ENCODE data around the gene STK33.

Gene STK33

DNA sequence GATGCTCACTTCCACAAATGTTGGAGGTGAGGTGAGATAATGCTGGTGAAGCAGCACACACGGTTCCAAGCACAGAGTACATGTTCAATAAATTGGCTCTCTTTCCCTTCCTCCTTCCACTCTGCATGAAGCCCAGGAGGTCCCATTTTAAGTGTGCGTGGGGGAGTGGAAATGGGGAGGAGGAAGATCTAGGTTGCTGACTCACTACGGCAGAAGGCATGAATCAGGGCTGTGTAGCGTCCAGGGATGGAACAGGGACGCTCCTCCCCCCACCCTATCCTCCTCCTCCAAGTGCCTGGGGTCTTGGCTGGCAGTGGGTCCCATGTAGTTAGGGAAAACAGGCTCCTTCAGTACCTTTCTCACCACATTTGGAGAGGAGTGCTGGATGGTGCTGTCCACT, 44.3 kb upstream of the STK33 start:
- peaks cover 8% of the 10 kb centered on the region for H3K27me3 Mint-ChIP-seq (ENCODE audit: low read depth)
- H3K27ac Mint-ChIP-seq = no peak overlapping the region
- peaks cover 24% of the 10 kb centered on the region for H3K36me3 Mint-ChIP-seq (ENCODE audit: low read depth)
- H3K4me3 Mint-ChIP-seq = no peak overlapping the region
- peaks cover 7% of the 10 kb centered on the region for H3K4me1 Mint-ChIP-seq
- TF ChIP-seq, protein P1, sequence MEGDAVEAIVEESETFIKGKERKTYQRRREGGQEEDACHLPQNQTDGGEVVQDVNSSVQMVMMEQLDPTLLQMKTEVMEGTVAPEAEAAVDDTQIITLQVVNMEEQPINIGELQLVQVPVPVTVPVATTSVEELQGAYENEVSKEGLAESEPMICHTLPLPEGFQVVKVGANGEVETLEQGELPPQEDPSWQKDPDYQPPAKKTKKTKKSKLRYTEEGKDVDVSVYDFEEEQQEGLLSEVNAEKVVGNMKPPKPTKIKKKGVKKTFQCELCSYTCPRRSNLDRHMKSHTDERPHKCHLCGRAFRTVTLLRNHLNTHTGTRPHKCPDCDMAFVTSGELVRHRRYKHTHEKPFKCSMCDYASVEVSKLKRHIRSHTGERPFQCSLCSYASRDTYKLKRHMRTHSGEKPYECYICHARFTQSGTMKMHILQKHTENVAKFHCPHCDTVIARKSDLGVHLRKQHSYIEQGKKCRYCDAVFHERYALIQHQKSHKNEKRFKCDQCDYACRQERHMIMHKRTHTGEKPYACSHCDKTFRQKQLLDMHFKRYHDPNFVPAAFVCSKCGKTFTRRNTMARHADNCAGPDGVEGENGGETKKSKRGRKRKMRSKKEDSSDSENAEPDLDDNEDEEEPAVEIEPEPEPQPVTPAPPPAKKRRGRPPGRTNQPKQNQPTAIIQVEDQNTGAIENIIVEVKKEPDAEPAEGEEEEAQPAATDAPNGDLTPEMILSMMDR (IDR thresholded peaks at IDR 0.05; ENCODE audit: unreplicated experiment in 3 of 3) = no peak
- peaks cover 5% of the 10 kb centered on the region for H3K9me3 Mint-ChIP-seq

DNA sequence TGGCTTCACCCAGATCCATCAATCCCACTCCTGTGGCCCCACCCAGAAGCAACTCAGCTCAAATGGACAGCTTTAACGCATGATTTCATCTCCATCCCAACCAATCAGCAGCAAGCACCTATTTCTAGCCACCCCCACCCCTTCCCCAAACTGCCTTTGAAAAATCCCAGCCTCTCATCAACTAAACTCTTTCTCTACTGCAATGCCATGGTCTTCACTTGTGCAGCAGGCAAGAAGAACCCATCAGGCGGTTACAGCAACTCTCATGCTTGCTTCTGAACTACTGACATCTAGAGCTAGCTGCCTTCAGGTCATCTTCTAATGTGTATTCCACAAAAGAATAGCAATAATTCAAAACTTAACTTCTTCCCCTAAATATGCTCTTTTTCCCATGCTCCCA, 42.1 kb upstream of the STK33 start:
- peaks cover 6% of the 10 kb centered on the region for H3K4me1 Mint-ChIP-seq
- peaks cover under 1% of the 10 kb centered on the region for H3K27me3 Mint-ChIP-seq (ENCODE audit: low read depth)
- H3K36me3 Mint-ChIP-seq (ENCODE audit: low read depth) = peaks cover 28% of the 10 kb centered on the region
- H3K27ac Mint-ChIP-seq = no peak overlapping the region
- no peak overlapping the region for H3K4me3 Mint-ChIP-seq
- peaks cover 5% of the 10 kb centered on the region for H3K9me3 Mint-ChIP-seq
- TF ChIP-seq, protein P1 (IDR thresholded peaks at IDR 0.05; ENCODE audit: unreplicated experiment in 3 of 3) = no peak

DNA sequence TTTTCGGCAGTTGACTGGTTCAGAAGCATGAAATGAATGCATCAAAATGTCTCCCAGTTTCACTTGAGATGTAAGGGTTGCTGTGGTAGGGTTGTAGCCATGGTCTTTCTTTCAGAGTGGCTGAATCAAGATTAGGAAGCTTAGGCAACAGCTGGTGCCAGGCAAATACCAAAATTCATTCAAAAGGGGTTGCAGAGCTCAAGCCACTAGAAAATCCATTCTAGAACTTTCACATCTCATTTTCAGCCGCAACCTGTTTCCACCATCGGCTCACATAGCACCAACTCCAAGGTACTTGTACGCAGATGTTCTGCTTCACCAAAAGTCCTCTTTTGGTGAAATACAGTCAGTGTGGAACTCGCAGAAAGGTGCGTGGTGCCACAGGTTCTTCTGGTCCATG, 40.5 kb upstream of the STK33 start:
- no peak overlapping the region for H3K27ac Mint-ChIP-seq
- H3K27me3 Mint-ChIP-seq (ENCODE audit: low read depth) = no peaks in the 10 kb centered on the region
- peaks cover 28% of the 10 kb centered on the region for H3K36me3 Mint-ChIP-seq (ENCODE audit: low read depth)
- no peak overlapping the region for H3K4me3 Mint-ChIP-seq
- H3K9me3 Mint-ChIP-seq = peaks cover 5% of the 10 kb centered on the region
- TF ChIP-seq, protein P1 (IDR thresholded peaks at IDR 0.05; ENCODE audit: unreplicated experiment in 3 of 3) = no peak
- peaks cover 6% of the 10 kb centered on the region for H3K4me1 Mint-ChIP-seq

DNA sequence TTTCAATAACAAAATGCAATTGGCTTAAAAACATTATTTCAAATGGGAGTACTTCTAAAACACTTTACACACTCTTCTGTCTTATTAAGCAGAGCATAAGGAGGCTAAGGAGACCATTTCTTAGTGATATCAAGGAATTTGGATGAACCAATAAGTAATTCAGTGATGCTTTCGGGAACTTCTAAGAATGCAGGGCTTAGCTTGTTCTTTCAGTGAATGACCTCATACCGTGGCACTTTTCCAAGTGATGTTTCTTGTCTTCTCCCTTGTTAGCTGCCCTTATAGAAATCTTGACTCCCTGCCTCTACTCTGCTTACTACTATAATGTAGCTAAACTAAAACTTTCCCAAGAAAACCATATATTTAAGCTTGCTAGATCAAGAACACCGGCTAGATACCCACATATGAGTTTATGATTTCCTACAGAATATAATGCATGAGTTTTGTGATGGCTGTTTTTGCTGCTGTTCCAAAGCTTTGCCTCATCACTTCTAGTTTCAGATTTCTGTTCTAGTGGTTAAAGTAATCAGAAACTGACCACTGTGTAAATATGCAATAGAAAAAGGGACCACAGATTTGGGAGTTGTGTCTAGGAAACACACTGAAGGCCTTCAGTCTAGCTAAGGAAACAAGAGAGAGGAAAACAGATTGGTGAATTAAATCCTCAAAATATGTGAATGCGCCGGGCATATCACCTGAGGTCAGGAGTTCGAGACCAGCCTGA, 37.5 kb upstream of the STK33 start:
- peaks cover 6% of the 10 kb centered on the region for H3K4me1 Mint-ChIP-seq
- peaks cover 13% of the 10 kb centered on the region for H3K36me3 Mint-ChIP-seq (ENCODE audit: low read depth)
- peaks cover 5% of the 10 kb centered on the region for H3K9me3 Mint-ChIP-seq
- no peak overlapping the region for H3K4me3 Mint-ChIP-seq
- no peaks in the 10 kb centered on the region for H3K27me3 Mint-ChIP-seq (ENCODE audit: low read depth)
- peak overlapping the region in 2 of 3 experiments; percentile 14 to 19 for H3K27ac Mint-ChIP-seq
- TF ChIP-seq, protein P1 (IDR thresholded peaks at IDR 0.05; ENCODE audit: unreplicated experiment in 3 of 3) = no peak

DNA sequence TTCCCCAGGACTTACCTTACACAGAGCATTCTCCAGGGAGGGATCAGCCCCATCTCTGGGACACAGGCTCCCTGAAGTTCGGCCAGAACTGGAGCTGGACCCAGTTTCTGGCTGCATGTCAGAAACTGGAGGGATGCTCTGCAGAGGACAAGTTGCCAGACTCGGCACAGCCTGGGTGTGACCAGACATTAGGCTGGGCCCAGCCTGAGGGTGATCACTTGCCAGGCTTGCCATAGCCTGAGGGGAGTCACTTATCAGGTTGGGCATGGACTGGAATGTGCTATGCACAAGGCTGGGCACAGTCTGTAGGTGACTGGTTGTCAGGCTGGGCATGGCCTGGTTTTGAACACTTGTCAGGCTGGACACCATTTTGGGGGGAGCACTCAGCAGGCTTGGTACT, 30.7 kb upstream of the STK33 start:
- H3K4me1 Mint-ChIP-seq = no peaks in the 10 kb centered on the region

More for the DNA sequence above, 30.7 kb upstream of the STK33 start:
- Mint-ChIP-seq H3K4me3 (no peak overlapping the region), H3K27ac (no peak overlapping the region), H3K36me3 (ENCODE audit: low read depth) (peaks cover 5% of the 10 kb centered on the region), H3K9me3 (no peaks in the 10 kb centered on the region), H3K27me3 (ENCODE audit: low read depth) (no peaks in the 10 kb centered on the region)
- TF ChIP-seq, protein P1 (IDR thresholded peaks at IDR 0.05; ENCODE audit: unreplicated experiment in 3 of 3) = no peak
